SU-DHL-6 (cell line): ENCODE results near the gene WT1.

Experiments used
- H2AFZ ChIP-seq: fragments of 200-600 bp; sonication (generic); 2 replicates; pipeline ENCODE4 v1.6.1; 2014; ENCODE audit warnings: low read depth, mild to moderate bottlenecking, moderate library complexity, mixed read lengths, antibody characterized with exemption, low read length; ENCODE audit not compliant: severe bottlenecking
- H3F3A ChIP-seq: fragments of 200-600 bp; shearing (Covaris generic); 2 replicates; pipeline ENCODE4 v1.6.0; 2016; ENCODE audit warnings: antibody characterized with exemption, mild to moderate bottlenecking; ENCODE audit not compliant: insufficient read depth
- H3K27ac ChIP-seq: fragments of 200-600 bp; sonication (generic); 2 replicates; pipeline ENCODE4 v1.5.1; 2016; ENCODE audit warnings: low read depth, mild to moderate bottlenecking, low read length, moderate library complexity, mixed read lengths
- H3K27me3 ChIP-seq: fragments of 200-600 bp; sonication (generic), shearing (Covaris generic); 2 replicates; pipeline ENCODE4 v1.6.0; 2014; ENCODE audit warnings: mild to moderate bottlenecking, low read length
- H3K36me3 ChIP-seq: fragments of 200-600 bp; sonication (generic); 2 replicates; pipeline ENCODE4 v1.6.1; 2014; ENCODE audit warnings: mild to moderate bottlenecking, low read length, mixed read lengths
- H3K4me2 ChIP-seq: fragments of 300-600, 200-600 bp; shearing (Covaris generic), sonication (generic); 2 replicates; pipeline ENCODE4 v1.6.0; 2014; ENCODE audit warnings: low read length, low read depth, mild to moderate bottlenecking; ENCODE audit not compliant: poor library complexity, severe bottlenecking
- H3K4me3 ChIP-seq: fragments of 200-600 bp; sonication (generic); 2 replicates; pipeline ENCODE4 v1.5.1; 2014; ENCODE audit warnings: antibody characterized with exemption, low read length, mild to moderate bottlenecking, mixed read lengths; ENCODE audit not compliant: insufficient read depth, poor library complexity, severe bottlenecking
- H3K79me2 ChIP-seq: fragments of 200-600 bp; sonication (generic); 2 replicates; pipeline ENCODE4 v1.6.1; 2014; ENCODE audit warnings: mild to moderate bottlenecking, low read length, moderate library complexity; ENCODE audit not compliant: insufficient read depth
- H3K9ac ChIP-seq: fragments of 200-600 bp; sonication (generic); 2 replicates; pipeline ENCODE4 v1.7.0; 2014; ENCODE audit warnings: mild to moderate bottlenecking, low read length
- H3K9me2 ChIP-seq: fragments of 200-600 bp; sonication (generic); replicated peaks from 2 replicates; pipeline ENCODE4 v1.6.1; 2014; ENCODE audit warnings: low read length; ENCODE audit not compliant: insufficient read depth
- H3K9me3 ChIP-seq: fragments of 200-600 bp; sonication (generic); 2 replicates; pipeline ENCODE4 v1.6.1; 2014; ENCODE audit warnings: low read length, mixed read lengths; ENCODE audit not compliant: insufficient read depth
- H4K20me1 ChIP-seq: fragments of 200-600 bp; sonication (generic); 2 replicates; pipeline ENCODE4 v1.6.1; 2014; ENCODE audit warnings: low read depth, mild to moderate bottlenecking, antibody characterized with exemption, low read length, moderate library complexity, mixed read lengths
- EZH2phosphoT487 ChIP-seq: fragments of 200-600 bp; sonication (generic), shearing (Covaris generic); conservative IDR thresholded peaks from 2 replicates; pipeline ENCODE4 v1.6.1; 2018; ENCODE audit warnings: mild to moderate bottlenecking, antibody characterized with exemption, low read length, moderate library complexity, mixed read lengths
- TF ChIP-seq, protein P1 (sequence below): fragments of 200-600 bp; sonication (generic); IDR thresholded peaks from one replicate; pipeline ENCODE4 v1.5.1; 2017; ENCODE audit warnings: antibody characterized with exemption, mild to moderate bottlenecking, low read length, moderate library complexity; ENCODE audit not compliant: insufficient read depth, poor library complexity, severe bottlenecking

Gene WT1

DNA sequence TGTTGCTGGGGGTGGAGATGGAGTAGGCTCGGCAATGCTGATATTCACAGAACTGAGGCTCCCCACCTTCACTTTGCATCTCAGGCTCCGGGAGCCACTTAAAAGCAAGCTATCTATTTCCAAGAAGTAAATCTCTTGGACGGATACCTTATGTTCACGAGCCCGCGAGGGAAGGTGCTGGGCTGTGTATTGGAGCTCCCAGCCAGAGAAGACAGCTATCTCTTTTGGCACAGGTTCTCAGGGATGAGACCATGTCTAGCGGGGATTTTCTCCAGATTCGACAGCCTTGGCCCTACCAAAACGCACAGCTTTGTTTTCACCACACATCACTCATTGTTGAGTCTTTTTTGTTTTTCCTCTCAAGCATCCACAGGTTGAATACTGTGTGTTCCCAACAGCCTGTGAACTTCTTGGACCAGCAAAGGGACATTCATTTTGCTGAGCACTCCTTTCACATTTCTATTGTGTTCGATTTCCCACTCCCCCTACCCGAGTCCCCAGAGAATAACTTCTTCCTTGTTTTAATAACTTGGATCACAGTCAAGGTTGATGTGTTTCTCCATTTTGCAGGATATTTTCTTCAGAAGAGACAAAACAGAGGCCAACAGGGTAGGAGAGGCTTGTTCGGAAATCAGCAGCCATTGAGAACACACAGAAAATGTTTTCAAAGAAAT, 23.3 kb downstream of the WT1 start:
- no peaks in the 10 kb centered on the region for H3K9me3 ChIP-seq
- H3K4me3 ChIP-seq: no peak overlapping the region
- H3K36me3 ChIP-seq: no peaks in the 10 kb centered on the region
- H2AFZ ChIP-seq: no peak overlapping the region
- TF ChIP-seq EZH2phosphoT487: no peak
- TF ChIP-seq, protein P1, sequence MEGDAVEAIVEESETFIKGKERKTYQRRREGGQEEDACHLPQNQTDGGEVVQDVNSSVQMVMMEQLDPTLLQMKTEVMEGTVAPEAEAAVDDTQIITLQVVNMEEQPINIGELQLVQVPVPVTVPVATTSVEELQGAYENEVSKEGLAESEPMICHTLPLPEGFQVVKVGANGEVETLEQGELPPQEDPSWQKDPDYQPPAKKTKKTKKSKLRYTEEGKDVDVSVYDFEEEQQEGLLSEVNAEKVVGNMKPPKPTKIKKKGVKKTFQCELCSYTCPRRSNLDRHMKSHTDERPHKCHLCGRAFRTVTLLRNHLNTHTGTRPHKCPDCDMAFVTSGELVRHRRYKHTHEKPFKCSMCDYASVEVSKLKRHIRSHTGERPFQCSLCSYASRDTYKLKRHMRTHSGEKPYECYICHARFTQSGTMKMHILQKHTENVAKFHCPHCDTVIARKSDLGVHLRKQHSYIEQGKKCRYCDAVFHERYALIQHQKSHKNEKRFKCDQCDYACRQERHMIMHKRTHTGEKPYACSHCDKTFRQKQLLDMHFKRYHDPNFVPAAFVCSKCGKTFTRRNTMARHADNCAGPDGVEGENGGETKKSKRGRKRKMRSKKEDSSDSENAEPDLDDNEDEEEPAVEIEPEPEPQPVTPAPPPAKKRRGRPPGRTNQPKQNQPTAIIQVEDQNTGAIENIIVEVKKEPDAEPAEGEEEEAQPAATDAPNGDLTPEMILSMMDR: no peak
- no peaks in the 10 kb centered on the region for H3F3A ChIP-seq
- H3K9ac ChIP-seq: no peak overlapping the region
- H3K79me2 ChIP-seq: no peaks in the 10 kb centered on the region
- no peaks in the 10 kb centered on the region for H3K9me2 ChIP-seq
- H3K27ac ChIP-seq: no peak overlapping the region
- H4K20me1 ChIP-seq: no peaks in the 10 kb centered on the region
- no peaks in the 10 kb centered on the region for H3K27me3 ChIP-seq
- H3K4me2 ChIP-seq: no peak overlapping the region

DNA sequence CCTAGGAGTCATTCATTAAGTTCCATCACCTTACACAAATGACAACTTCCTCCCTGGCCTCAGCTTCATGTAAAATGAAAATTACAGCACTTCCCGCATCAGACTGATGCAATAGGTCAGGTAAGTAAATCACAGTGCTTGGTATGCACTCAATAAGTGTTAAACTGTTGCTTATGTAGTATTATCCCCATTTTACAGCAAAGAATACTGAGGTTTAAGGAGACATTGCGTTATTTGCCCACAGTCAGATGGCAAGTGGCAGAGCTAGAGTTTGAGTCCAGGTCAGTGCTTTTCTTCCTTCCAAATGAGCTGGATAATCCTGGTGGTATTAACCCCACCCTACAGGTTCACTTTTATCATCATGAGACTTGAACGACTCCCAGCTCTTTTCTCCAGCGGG, 29.7 kb downstream of the WT1 start:
- Histone ChIP-seq H3K9me3 (no peaks in the 10 kb centered on the region), H3K79me2 (no peaks in the 10 kb centered on the region), H2AFZ (no peak overlapping the region), H4K20me1 (no peaks in the 10 kb centered on the region), H3K9me2 (no peaks in the 10 kb centered on the region), H3K9ac (no peak overlapping the region), H3K4me3 (no peak overlapping the region), H3K36me3 (no peaks in the 10 kb centered on the region), H3K27ac (no peak overlapping the region), H3K4me2 (no peak overlapping the region), H3K27me3 (no peaks in the 10 kb centered on the region), H3F3A (no peaks in the 10 kb centered on the region)
- TF ChIP-seq, protein P1: no peak
- no peak for TF ChIP-seq EZH2phosphoT487

DNA sequence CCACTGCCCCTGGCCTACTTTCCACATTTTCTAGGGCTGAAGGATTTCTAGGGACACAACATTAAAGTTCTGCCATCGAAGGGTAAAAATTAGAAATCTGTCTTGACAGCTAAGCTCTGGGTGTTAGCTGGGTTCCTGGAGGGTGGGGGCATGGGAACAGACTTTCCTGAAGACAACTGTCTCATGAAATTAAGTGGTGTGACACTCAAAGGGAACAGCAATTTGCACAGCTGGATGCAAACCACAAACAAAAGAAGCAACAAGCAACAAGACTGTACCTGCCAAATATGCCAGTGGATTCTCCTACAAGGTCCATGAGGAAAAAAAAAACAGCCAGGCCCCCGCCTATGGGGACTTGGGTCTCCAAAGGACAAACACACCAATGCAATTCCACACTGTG, 32.5 kb downstream of the WT1 start:
- no peak overlapping the region for H3K4me3 ChIP-seq
- no peaks in the 10 kb centered on the region for H4K20me1 ChIP-seq
- H3K9ac ChIP-seq: no peak overlapping the region
- no peak overlapping the region for H3K4me2 ChIP-seq
- H3K27me3 ChIP-seq: no peaks in the 10 kb centered on the region
- H3F3A ChIP-seq: no peaks in the 10 kb centered on the region
- H3K9me2 ChIP-seq: no peaks in the 10 kb centered on the region
- no peaks in the 10 kb centered on the region for H3K79me2 ChIP-seq
- no peaks in the 10 kb centered on the region for H3K9me3 ChIP-seq
- TF ChIP-seq EZH2phosphoT487: no peak
- TF ChIP-seq, protein P1: no peak
- no peaks in the 10 kb centered on the region for H3K36me3 ChIP-seq
- H3K27ac ChIP-seq: no peak overlapping the region
- H2AFZ ChIP-seq: no peak overlapping the region
